OCI-LY1 (cell line): Measurements from ENCODE around the gene MYO15A.

Source experiments
- H2AFZ ChIP-seq: fragments of 200-600 bp; sonication (generic), shearing (Covaris generic); 2 replicates; pipeline ENCODE4 v1.6.0; 2014; ENCODE audit warnings: antibody characterized with exemption, mild to moderate bottlenecking, low read length
- H3F3A ChIP-seq: fragments of 200-600 bp; sonication (generic), shearing (Covaris generic); 2 replicates; pipeline ENCODE4 v1.6.0; 2014; ENCODE audit warnings: mild to moderate bottlenecking, antibody characterized with exemption, low read length, moderate library complexity; ENCODE audit not compliant: insufficient read depth
- H3K27ac ChIP-seq: fragments of 200-600 bp; sonication (generic); 2 replicates; pipeline ENCODE4 v1.5.1; 2014; ENCODE audit warnings: low read length, mixed run types, mild to moderate bottlenecking, low read depth; ENCODE audit not compliant: poor library complexity, severe bottlenecking
- H3K27me3 ChIP-seq: fragments of 200-600 bp; sonication (generic); 2 replicates; pipeline ENCODE4 v1.6.0; 2014; ENCODE audit warnings: antibody characterized with exemption, mild to moderate bottlenecking, low read length, moderate library complexity; ENCODE audit not compliant: insufficient read depth
- H3K36me3 ChIP-seq: fragments of 200-600 bp; sonication (generic); 2 replicates; pipeline ENCODE4 v1.6.1; 2014; ENCODE audit warnings: mild to moderate bottlenecking, antibody characterized with exemption, low read length, moderate library complexity, mixed read lengths; ENCODE audit not compliant: insufficient read depth
- H3K4me1 ChIP-seq: fragments of 200-600 bp; sonication (generic); 2 replicates; pipeline ENCODE4 v1.5.1; 2014; ENCODE audit warnings: mild to moderate bottlenecking, low read length, moderate library complexity; ENCODE audit not compliant: insufficient read depth, severe bottlenecking
- H3K4me2 ChIP-seq: fragments of 200-600 bp; sonication (generic), shearing (Covaris generic); 2 replicates; pipeline ENCODE4 v1.6.1; 2014; ENCODE audit warnings: low read length
- H3K4me3 ChIP-seq: fragments of 200-600 bp; sonication (generic); 2 replicates; pipeline ENCODE4 v1.5.1; 2014; ENCODE audit warnings: low read length, low read depth, mild to moderate bottlenecking, mixed read lengths; ENCODE audit not compliant: poor library complexity, severe bottlenecking
- H3K79me2 ChIP-seq: fragments of 200-600 bp; shearing (Covaris generic); 2 replicates; pipeline ENCODE4 v1.6.1; 2016; ENCODE audit warnings: mixed run types, low read length, mixed read lengths; ENCODE audit not compliant: insufficient read depth
- H3K9ac ChIP-seq: fragments of 200-600 bp; sonication (generic), shearing (Covaris generic); 2 replicates; pipeline ENCODE4 v1.6.1; 2014; ENCODE audit warnings: mild to moderate bottlenecking, low read length, mixed read lengths
- H3K9me2 ChIP-seq: fragments of 200-600 bp; sonication (generic), shearing (Covaris generic); 2 replicates; pipeline ENCODE4 v1.6.1; 2014; ENCODE audit warnings: low read depth, mild to moderate bottlenecking, low read length, mixed read lengths
- H3K9me3 ChIP-seq: fragments of 200-600 bp; shearing (Covaris generic); 2 replicates; pipeline ENCODE4 v1.6.1; 2014; ENCODE audit warnings: low read length, mixed read lengths
- H4K20me1 ChIP-seq: fragments of 200-600 bp; sonication (generic), shearing (Covaris generic); 2 replicates; pipeline ENCODE4 v1.6.0; 2016; ENCODE audit warnings: mild to moderate bottlenecking, low read length; ENCODE audit not compliant: insufficient read depth
- CTCF ChIP-seq: fragments of 200-600 bp; sonication (generic), shearing (Covaris generic); IDR thresholded peaks from 2 replicates; pipeline ENCODE4 v1.5.1; 2017; ENCODE audit warnings: mild to moderate bottlenecking, antibody characterized with exemption, low read length, moderate library complexity, mixed read lengths
- EZH2 ChIP-seq: fragments of 200-600 bp; sonication (generic), shearing (Covaris generic); IDR thresholded peaks from 2 replicates; pipeline ENCODE4 v1.8.0; 2017; ENCODE audit warnings: borderline replicate concordance, mixed run types, mild to moderate bottlenecking, antibody characterized with exemption, low read length, moderate library complexity, mixed read lengths

MYO15A gene

GRCh38 chr17:18225121-18225641 lies 116.6 kb downstream of the MYO15A start, which contains the start of gene LLGL1:
LLGL1 (plus strand) TSS chr17:18225635; CDS start chr17:18225683, 48 bp downstream.
- peaks cover 20% of the 10 kb centered on the region for H3K4me1 ChIP-seq
- H2AFZ ChIP-seq: peak within 1 kb of the TSS; percentile 78; the same call in 1 of the 2 replicates
- peak within 1 kb of the TSS; percentile 85 for H3K9ac ChIP-seq
- H3K4me3 ChIP-seq: peak within 1 kb of the TSS; percentile 91
- H3K4me2 ChIP-seq: peak within 1 kb of the TSS; percentile 99
- H3F3A ChIP-seq: no peaks in the 10 kb centered on the region
- no peaks in the 10 kb centered on the region for H3K9me2 ChIP-seq
- H3K9me3 ChIP-seq: no peaks in the 10 kb centered on the region
- H4K20me1 ChIP-seq: no peaks in the 10 kb centered on the region
- TF ChIP-seq CTCF (no peak), EZH2 (no peak)
- no peaks in the 10 kb centered on the region for H3K79me2 ChIP-seq
- no peaks in the 10 kb centered on the region for H3K36me3 ChIP-seq
- H3K27me3 ChIP-seq: no peaks in the 10 kb centered on the region
- H3K27ac ChIP-seq: no peak within 1 kb of the TSS

GRCh38 chr17:18225642-18226283 lies 117.2 kb downstream of the MYO15A start:
- no peak for TF ChIP-seq CTCF
- TF ChIP-seq EZH2: no peak
- Histone ChIP-seq H3K27ac (no peak overlapping the region), H3K4me2 (peak overlapping the region; percentile 99), H3K36me3 (no peaks in the 10 kb centered on the region), H3K9me3 (no peaks in the 10 kb centered on the region), H4K20me1 (no peaks in the 10 kb centered on the region), H3K4me1 (peaks cover 20% of the 10 kb centered on the region), H3K9me2 (no peaks in the 10 kb centered on the region), H3K27me3 (no peaks in the 10 kb centered on the region), H3K9ac (peak overlapping the region; percentile 85), H3F3A (no peaks in the 10 kb centered on the region), H3K79me2 (no peaks in the 10 kb centered on the region), H2AFZ (no peak overlapping the region), H3K4me3 (peak overlapping the region; percentile 91)

- Histone ChIP-seq H3K4me1 (peaks cover 20% of the 10 kb centered on the region), H4K20me1 (no peaks in the 10 kb centered on the region), H3K27me3 (no peaks in the 10 kb centered on the region), H3K79me2 (no peaks in the 10 kb centered on the region), H3K9me2 (no peaks in the 10 kb centered on the region), H3K9ac (peak overlapping the region; percentile 85), H2AFZ (no peak overlapping the region), H3K9me3 (no peaks in the 10 kb centered on the region), H3K4me2 (peak overlapping the region; percentile 99), H3K27ac (no peak overlapping the region), H3K36me3 (no peaks in the 10 kb centered on the region), H3K4me3 (peak overlapping the region; percentile 91), H3F3A (no peaks in the 10 kb centered on the region)
- no peak for TF ChIP-seq EZH2
- no peak for TF ChIP-seq CTCF
These were observed 117.9 kb downstream of the MYO15A start for GRCh38 chr17:18226284-18226945.
